Measurements from ENCODE around the gene EFCAB12. TPM values are rescaled to one million over a fixed set of nuclear protein-coding genes. Genes with fewer than 3 reads are reported as not detected.
A peak's percentile ranks its signal among the peaks of the same experiment; 100 is the strongest.

EFCAB12 gene
- total and polyA plus RNA-seq, 2 of the 13 experiments (the other 11 are each of a cell fraction or from before 2014, with no cell fraction given), result 0.31 to 2.4 TPM

DNA sequence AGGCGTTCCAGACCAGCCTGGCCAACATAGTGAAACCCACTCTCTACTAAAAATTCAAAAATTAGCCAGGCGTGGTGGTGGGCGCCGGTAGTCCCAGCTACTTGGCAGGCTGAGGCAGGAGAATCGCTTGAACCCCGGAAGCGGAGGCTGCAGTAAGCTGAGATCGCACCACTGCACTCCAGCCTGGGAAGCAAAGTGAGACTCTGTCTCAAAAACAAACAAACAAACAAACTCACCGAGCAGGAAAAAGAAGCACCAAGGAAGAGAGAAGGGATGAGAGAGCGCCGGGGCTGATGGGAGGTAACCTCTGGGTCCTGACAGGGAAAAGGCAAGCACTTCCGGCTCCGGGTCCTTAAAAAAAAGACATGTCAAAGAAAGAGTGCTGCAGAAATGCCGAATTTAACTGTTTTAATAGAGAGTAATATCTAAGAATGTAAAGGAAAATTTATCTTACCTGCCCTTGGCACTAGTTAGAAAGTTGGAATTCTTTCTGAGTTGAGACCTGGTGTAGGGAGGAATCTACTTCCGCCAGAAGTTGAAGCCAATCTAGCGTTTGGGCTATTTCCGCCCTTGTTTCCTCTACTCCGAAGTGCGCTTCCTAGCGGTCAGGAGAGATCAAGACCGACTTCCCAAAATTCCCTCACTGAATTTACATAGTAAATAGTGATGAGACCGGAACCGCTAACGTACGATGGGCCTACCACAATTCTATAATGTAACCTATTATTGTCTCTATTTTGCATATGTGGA is 29.1 kb downstream of the EFCAB12 start (continued):
- peak; percentile 77 for TF ChIP-seq ZBTB40 (IDR thresholded peaks at IDR 0.05)
- TF ChIP-seq ZBTB40 (CRISPR knock-in tag; IDR thresholded peaks at IDR 0.05), result no peak
- no peak for TF ChIP-seq ZSCAN21 (CRISPR knock-in tag; IDR thresholded peaks at IDR 0.05; ENCODE audit: borderline replicate concordance)
- TF ChIP-seq ZNF256 (CRISPR knock-in tag; conservative IDR thresholded peaks at IDR 0.05), result 0 out of 2 replicates have a peak, but pooled peaks have one; percentile 66
- no peak for TF ChIP-seq ZNF460 (CRISPR knock-in tag; IDR thresholded peaks at IDR 0.05; ENCODE audit: borderline replicate concordance)
- TF ChIP-seq, protein P1, sequence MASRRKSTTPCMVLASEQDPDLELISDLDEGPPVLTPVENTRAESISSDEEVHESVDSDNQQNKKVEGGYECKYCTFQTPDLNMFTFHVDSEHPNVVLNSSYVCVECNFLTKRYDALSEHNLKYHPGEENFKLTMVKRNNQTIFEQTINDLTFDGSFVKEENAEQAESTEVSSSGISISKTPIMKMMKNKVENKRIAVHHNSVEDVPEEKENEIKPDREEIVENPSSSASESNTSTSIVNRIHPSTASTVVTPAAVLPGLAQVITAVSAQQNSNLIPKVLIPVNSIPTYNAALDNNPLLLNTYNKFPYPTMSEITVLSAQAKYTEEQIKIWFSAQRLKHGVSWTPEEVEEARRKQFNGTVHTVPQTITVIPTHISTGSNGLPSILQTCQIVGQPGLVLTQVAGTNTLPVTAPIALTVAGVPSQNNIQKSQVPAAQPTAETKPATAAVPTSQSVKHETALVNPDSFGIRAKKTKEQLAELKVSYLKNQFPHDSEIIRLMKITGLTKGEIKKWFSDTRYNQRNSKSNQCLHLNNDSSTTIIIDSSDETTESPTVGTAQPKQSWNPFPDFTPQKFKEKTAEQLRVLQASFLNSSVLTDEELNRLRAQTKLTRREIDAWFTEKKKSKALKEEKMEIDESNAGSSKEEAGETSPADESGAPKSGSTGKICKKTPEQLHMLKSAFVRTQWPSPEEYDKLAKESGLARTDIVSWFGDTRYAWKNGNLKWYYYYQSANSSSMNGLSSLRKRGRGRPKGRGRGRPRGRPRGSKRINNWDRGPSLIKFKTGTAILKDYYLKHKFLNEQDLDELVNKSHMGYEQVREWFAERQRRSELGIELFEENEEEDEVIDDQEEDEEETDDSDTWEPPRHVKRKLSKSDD (CRISPR knock-in tag; IDR thresholded peaks at IDR 0.05; ENCODE audit: low read depth), result no peak
- TF ChIP-seq ZBTB42 (CRISPR knock-in tag; IDR thresholded peaks at IDR 0.05), result no peak; the same call in 1 of the 2 replicates
- TF ChIP-seq, protein P2, sequence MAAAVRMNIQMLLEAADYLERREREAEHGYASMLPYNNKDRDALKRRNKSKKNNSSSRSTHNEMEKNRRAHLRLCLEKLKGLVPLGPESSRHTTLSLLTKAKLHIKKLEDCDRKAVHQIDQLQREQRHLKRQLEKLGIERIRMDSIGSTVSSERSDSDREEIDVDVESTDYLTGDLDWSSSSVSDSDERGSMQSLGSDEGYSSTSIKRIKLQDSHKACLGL (CRISPR knock-in tag; IDR thresholded peaks at IDR 0.05), result no peak
- TF ChIP-seq, protein P3, sequence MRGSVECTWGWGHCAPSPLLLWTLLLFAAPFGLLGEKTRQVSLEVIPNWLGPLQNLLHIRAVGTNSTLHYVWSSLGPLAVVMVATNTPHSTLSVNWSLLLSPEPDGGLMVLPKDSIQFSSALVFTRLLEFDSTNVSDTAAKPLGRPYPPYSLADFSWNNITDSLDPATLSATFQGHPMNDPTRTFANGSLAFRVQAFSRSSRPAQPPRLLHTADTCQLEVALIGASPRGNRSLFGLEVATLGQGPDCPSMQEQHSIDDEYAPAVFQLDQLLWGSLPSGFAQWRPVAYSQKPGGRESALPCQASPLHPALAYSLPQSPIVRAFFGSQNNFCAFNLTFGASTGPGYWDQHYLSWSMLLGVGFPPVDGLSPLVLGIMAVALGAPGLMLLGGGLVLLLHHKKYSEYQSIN (CRISPR knock-in tag; IDR thresholded peaks at IDR 0.05; ENCODE audit: borderline replicate concordance), result no peak
- TF ChIP-seq ZNF740 (CRISPR knock-in tag; IDR thresholded peaks at IDR 0.05), result no peak
- no peak for TF ChIP-seq ZNF296 (CRISPR knock-in tag; conservative IDR thresholded peaks at IDR 0.05)
- TF ChIP-seq ZNF660 (CRISPR knock-in tag; IDR thresholded peaks at IDR 0.05; ENCODE audit: borderline replicate concordance, low read depth), result no peak
- no peak for TF ChIP-seq ZNF44 (CRISPR knock-in tag; IDR thresholded peaks at IDR 0.05)

Measured in HepG2 (cell line).